Panc1 (cell line): ENCODE data around the gene CCNI.
A peak's percentile ranks its signal among the peaks of the same experiment; 100 is the strongest.

ENCODE experiments used
- CTCF ChIP-seq: fragments of 450-650 bp; IDR thresholded peaks from 2 replicates; pipeline ENCODE4 v1.5.1; 2017; ENCODE audit warnings: mild to moderate bottlenecking
- POLR2AphosphoS5 ChIP-seq: IDR thresholded peaks from 2 replicates; pipeline ENCODE4 v1.6.1; 2012; ENCODE audit warnings: mild to moderate bottlenecking, low read depth, low read length, moderate library complexity
- TCF7L2 ChIP-seq: IDR thresholded peaks from 2 replicates; pipeline ENCODE4 v1.6.1; 2011; ENCODE audit warnings: mild to moderate bottlenecking, low read depth, low read length, inconsistent platforms
- TF ChIP-seq, protein P1 (sequence below), 2 experiments: IDR thresholded peaks; 2 replicates each; pipeline ENCODE4 v1.6.1; 2011 to 2012; ENCODE audit warnings: low read depth in 2 of 2, control low read depth in 1 of 2, low read length in 1 of 2, mild to moderate bottlenecking in 1 of 2, moderate library complexity in 1 of 2; ENCODE audit not compliant: insufficient read depth in 1 of 2

- no peak for TF ChIP-seq POLR2AphosphoS5
- TF ChIP-seq CTCF: peak; percentile 88
- TF ChIP-seq, protein P1, sequence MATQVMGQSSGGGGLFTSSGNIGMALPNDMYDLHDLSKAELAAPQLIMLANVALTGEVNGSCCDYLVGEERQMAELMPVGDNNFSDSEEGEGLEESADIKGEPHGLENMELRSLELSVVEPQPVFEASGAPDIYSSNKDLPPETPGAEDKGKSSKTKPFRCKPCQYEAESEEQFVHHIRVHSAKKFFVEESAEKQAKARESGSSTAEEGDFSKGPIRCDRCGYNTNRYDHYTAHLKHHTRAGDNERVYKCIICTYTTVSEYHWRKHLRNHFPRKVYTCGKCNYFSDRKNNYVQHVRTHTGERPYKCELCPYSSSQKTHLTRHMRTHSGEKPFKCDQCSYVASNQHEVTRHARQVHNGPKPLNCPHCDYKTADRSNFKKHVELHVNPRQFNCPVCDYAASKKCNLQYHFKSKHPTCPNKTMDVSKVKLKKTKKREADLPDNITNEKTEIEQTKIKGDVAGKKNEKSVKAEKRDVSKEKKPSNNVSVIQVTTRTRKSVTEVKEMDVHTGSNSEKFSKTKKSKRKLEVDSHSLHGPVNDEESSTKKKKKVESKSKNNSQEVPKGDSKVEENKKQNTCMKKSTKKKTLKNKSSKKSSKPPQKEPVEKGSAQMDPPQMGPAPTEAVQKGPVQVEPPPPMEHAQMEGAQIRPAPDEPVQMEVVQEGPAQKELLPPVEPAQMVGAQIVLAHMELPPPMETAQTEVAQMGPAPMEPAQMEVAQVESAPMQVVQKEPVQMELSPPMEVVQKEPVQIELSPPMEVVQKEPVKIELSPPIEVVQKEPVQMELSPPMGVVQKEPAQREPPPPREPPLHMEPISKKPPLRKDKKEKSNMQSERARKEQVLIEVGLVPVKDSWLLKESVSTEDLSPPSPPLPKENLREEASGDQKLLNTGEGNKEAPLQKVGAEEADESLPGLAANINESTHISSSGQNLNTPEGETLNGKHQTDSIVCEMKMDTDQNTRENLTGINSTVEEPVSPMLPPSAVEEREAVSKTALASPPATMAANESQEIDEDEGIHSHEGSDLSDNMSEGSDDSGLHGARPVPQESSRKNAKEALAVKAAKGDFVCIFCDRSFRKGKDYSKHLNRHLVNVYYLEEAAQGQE (IDR thresholded peaks at IDR 0.05; ENCODE audit: insufficient read depth in 1 of 2, low read depth in 2 of 2, low read length in 1 of 2): no peak
- TF ChIP-seq TCF7L2: no peak
These were observed 19.5 kb upstream of the CCNI start for GRCh38 chr4:77095101-77095821.
